Astrocyte of the spinal cord (primary cell): ENCODE data around the gene TFPT.

Experiments used
- DNase-seq: peaks from one replicate; pipeline ENCODE4 v3.0.0; 2011; ENCODE audit warnings: low read depth, low spot score
- H3K4me3 ChIP-seq: 2 replicates; pipeline ENCODE4 v1.5.1; 2011; ENCODE audit warnings: low read depth, mild to moderate bottlenecking, low read length, moderate library complexity
- in situ Hi-C: cut with HindIII; loops from 2 replicates; pipeline ENCODE4 v1.10.0; 2017; ENCODE audit warnings: low sequenced_read_pairs
- TF ChIP-seq, protein P1 (sequence below): IDR thresholded peaks from 2 replicates; pipeline ENCODE4 v1.5.1; 2012; ENCODE audit warnings: low read depth, mild to moderate bottlenecking, low read length, inconsistent platforms

The TFPT gene, protein sequence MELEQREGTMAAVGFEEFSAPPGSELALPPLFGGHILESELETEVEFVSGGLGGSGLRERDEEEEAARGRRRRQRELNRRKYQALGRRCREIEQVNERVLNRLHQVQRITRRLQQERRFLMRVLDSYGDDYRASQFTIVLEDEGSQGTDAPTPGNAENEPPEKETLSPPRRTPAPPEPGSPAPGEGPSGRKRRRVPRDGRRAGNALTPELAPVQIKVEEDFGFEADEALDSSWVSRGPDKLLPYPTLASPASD

DNA sequence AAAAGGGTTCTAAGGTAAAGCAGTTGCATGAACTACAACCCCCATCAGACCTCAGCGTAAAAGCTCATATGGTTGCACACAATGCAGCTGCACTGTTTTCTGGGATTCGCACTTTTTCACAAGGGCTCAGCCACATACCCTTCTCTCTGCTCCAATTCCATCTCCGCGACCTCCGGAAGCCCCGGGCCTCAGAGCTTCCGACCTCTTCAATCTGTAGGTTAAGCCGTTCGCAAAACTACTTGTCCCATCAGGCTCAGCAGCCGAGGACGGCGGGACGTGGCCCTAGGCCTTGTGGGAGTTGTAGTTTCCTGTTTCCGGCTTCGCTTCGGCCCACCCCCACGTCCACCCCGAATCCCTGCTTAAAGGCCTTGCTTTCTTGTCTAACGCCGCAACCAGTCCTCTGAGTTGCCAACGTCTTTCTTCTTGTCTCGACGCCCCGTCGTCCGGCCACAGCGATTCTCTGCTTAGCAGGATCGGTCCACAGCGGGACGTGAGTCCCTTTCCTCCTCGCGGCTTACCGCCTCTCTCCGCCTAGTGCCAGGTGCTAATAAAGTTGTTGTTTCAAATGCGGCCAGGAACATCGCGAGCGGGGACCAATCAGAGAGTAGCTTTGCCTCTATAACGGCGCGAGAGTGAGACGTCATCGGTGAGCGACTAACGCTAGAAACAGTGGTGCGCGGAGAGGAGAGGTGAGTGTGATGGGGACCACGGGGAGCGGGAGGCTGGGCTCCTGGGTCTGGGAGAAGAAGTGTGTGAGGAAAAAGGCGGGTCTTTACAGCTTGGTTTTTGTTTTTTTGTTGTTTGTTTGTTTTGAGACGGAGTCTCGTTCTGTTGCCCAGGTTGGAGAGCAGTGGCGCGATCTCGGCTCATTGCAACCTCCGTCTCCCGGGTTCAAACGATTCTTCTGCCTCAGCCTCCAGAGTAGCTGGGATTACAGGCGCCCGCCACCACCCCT, at the start of gene TFPT, which contains the start of gene PRPF31:
TSS of gene TFPT (minus strand) at position 549 of the 955 bp plus-strand sequence. CDS start at position 161, 388 bp downstream.
TSS of gene PRPF31 (plus strand) at position 646 of the 955 bp plus-strand sequence. CDS start 2,525 bp downstream, outside the sequence.
- peak within 1 kb of the TSS; percentile 82 for H3K4me3 ChIP-seq
- in situ Hi-C loops = no loop called here
- TF ChIP-seq, protein P1, sequence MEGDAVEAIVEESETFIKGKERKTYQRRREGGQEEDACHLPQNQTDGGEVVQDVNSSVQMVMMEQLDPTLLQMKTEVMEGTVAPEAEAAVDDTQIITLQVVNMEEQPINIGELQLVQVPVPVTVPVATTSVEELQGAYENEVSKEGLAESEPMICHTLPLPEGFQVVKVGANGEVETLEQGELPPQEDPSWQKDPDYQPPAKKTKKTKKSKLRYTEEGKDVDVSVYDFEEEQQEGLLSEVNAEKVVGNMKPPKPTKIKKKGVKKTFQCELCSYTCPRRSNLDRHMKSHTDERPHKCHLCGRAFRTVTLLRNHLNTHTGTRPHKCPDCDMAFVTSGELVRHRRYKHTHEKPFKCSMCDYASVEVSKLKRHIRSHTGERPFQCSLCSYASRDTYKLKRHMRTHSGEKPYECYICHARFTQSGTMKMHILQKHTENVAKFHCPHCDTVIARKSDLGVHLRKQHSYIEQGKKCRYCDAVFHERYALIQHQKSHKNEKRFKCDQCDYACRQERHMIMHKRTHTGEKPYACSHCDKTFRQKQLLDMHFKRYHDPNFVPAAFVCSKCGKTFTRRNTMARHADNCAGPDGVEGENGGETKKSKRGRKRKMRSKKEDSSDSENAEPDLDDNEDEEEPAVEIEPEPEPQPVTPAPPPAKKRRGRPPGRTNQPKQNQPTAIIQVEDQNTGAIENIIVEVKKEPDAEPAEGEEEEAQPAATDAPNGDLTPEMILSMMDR = no peak
- DNase-seq = peak; percentile 98

DNA sequence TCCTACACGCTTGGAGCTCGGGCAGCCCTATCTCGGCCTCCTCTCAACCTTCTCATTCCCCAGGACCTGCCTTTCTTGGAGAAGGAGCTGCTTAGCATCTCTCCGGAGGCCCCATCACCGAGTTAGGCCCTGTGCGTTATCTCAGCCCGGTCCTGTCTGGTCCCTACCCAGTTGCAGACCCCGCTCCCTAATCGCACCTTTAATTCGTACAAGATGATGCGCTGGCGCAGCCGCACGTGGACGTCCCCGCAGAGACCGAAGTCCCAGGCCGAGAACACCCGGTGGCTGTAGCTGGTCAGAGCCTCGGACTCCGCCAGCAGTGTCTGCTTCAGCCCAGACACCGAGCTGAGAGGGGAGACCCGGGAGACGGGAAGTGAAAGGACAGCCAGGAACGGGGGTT, 49.8 kb upstream of the TFPT start:
- H3K4me3 ChIP-seq = no peak overlapping the region
- TF ChIP-seq, protein P1 = no peak
- DNase-seq = no peak
- in situ Hi-C loops = no loop called here

DNA sequence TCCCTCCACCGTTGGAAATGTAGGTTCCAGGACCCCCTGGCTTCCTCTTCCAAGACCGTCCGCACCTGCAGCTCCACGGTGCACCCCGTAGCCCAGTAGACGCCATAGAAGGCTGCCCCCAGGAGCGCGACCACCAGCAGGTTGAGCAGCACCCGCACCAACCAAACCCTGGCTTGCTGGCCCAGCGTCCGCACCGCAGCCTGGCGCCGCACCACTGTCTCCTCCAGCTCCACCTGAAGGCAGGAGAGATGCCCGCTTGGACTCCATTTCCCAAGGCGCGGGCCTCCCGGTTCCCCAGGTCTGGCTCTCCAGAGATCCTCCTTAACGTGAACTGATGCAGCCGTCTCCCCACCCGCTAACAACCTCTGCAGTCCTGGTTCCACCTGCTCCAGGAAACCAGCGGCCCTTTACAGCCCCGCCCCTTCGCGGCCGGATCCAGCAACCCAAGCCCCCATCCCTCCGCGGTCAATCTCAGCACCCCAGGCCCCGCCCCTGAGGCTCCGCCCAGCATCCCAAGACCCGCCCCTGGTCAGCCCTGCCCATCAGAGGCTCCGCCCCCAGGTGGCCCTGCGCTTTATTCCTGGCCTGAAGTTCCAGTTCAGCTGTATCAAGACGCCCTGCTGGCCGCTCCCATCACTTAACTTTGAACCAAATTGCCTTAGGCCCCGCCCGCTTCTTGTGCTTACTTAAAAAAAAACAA, 49.1 kb upstream of the TFPT start:
- no peak for DNase-seq
- H3K4me3 ChIP-seq = no peak overlapping the region
- TF ChIP-seq, protein P1 = no peak
- in situ Hi-C loops = no loop called here

DNA sequence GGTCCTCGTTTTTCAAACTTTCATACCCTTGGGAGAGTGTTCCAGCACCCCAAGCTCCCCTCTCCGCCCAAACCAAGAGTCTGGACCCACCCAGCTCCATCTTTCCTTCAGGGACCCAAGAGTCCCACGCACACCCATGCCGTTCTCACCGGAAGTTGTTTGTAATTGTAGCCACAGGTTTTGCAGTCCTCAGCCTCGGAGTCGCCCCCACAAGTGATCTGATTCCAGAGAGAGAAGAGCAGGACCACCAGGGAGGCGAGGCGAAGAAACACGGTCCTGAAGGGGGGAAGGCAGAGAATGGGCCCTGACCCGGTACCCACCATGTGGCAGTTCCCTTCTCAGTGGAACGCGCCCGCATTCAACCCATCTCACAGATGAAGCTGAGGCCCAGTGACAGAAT, 47.4 kb upstream of the TFPT start:
- in situ Hi-C loops = no loop called here
- TF ChIP-seq, protein P1 = no peak
- H3K4me3 ChIP-seq = no peak overlapping the region
- DNase-seq = no peak

- in situ Hi-C loops = no loop called here
- DNase-seq = peak; percentile 73
- H3K4me3 ChIP-seq = peak overlapping the region; percentile 45
- TF ChIP-seq, protein P1 = no peak
Measured at GRCh38 chr19:54162241-54162805, 46.9 kb upstream of the TFPT start.

GRCh38 chr19:54160854-54161253, 45.4 kb upstream of the TFPT start:
- peak overlapping the region; percentile 69 for H3K4me3 ChIP-seq
- DNase-seq = no peak
- TF ChIP-seq, protein P1 = no peak
- in situ Hi-C loops = no loop called here
